ENCODE data around the gene DAPP1. TPM values are rescaled to one million over a fixed set of nuclear protein-coding genes. Genes with fewer than 3 reads are reported as not detected.

The DAPP1 gene
- total RNA-seq, 1 experiment from 2014 or later = not detected

DNA sequence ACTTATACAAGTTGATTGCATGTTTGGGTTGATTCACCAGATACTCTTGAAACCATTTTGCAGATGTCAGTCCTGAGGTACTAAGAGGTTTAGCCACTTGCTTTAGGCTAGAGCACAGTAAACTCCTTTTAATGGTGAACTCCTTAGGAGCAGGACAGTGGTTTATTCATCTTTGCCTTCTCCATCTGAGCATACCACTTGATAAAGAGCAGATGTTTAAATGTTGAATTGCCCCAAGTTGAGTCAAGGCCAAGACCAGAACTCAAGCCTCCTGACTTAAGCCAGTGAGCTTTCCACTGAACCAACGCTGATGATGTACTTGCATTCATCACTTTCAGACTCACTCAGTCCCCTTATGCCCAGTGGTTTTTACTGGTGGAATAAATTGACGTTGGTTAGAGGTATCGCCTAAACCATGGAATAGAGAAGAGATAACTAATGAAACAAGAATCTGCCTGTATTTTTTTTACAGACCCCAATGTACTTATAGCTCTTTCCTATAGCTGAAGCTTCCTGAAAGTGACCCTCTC lies 7.5 kb downstream of the DAPP1 start:
- Mint-ChIP-seq H3K27me3 (ENCODE audit: low read depth) (no peaks in the 10 kb centered on the region), H3K9me3 (no peaks in the 10 kb centered on the region), H3K36me3 (no peaks in the 10 kb centered on the region), H3K4me3 (no peak overlapping the region), H3K27ac (no peak overlapping the region), H3K4me1 (0 out of 2 replicates have a peak, but pooled peaks cover 6% of the 10 kb centered on the region)
- ATAC-seq = no peak
- POLR2A ChIA-PET = no interaction called here
- CTCF ChIA-PET = interaction anchor here (1.9 kb wide), 1 partner anchor 16 kb away, joined by 5 read pairs; no protein-coding TSS in a partner anchor
- TF ChIP-seq GABPB1 (CRISPR knock-in tag; IDR thresholded peaks at IDR 0.05) = no peak
- TF ChIP-seq ZNF121 (CRISPR knock-in tag; IDR thresholded peaks at IDR 0.05) = no peak
- no peak for TF ChIP-seq HMGA2 (CRISPR knock-in tag; IDR thresholded peaks at IDR 0.05)
- TF ChIP-seq OVOL2 (CRISPR knock-in tag; IDR thresholded peaks at IDR 0.05; ENCODE audit: borderline replicate concordance) = no peak
- TF ChIP-seq, protein P1, sequence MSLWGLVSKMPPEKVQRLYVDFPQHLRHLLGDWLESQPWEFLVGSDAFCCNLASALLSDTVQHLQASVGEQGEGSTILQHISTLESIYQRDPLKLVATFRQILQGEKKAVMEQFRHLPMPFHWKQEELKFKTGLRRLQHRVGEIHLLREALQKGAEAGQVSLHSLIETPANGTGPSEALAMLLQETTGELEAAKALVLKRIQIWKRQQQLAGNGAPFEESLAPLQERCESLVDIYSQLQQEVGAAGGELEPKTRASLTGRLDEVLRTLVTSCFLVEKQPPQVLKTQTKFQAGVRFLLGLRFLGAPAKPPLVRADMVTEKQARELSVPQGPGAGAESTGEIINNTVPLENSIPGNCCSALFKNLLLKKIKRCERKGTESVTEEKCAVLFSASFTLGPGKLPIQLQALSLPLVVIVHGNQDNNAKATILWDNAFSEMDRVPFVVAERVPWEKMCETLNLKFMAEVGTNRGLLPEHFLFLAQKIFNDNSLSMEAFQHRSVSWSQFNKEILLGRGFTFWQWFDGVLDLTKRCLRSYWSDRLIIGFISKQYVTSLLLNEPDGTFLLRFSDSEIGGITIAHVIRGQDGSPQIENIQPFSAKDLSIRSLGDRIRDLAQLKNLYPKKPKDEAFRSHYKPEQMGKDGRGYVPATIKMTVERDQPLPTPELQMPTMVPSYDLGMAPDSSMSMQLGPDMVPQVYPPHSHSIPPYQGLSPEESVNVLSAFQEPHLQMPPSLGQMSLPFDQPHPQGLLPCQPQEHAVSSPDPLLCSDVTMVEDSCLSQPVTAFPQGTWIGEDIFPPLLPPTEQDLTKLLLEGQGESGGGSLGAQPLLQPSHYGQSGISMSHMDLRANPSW (CRISPR knock-in tag; conservative IDR thresholded peaks at IDR 0.05; ENCODE audit: low read depth) = no peak
- TF ChIP-seq, protein P2, sequence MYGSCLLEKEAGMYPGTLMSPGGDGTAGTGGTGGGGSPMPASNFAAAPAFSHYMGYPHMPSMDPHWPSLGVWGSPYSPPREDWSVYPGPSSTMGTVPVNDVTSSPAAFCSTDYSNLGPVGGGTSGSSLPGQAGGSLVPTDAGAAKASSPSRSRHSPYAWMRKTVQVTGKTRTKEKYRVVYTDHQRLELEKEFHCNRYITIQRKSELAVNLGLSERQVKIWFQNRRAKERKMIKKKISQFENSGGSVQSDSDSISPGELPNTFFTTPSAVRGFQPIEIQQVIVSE (CRISPR knock-in tag; IDR thresholded peaks at IDR 0.05; ENCODE audit: borderline replicate concordance) = no peak
- DNase-seq (ENCODE audit: low spot score) = no peak

DNA sequence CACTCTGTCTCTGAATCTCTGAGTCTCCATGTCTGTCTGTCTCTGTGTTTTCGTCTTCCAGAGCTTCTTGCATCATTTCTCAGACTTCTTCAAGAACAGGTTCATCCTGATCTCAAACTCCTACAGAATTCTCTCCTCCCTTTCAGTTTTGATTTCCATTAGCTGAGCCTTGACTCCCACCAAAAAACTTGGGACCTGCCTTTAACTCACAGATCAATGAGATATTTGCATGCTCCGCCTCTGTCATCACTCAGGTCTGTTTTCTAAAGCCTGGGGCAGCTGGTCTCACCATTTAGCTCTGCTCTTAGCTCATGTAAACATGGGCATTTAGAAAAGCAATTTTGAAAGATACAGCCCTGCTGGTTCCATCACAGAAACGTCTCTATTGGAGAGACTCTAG lies 8.6 kb downstream of the DAPP1 start:
- no peaks in the 10 kb centered on the region for H3K36me3 Mint-ChIP-seq
- no peaks in the 10 kb centered on the region for H3K9me3 Mint-ChIP-seq
- CTCF ChIA-PET = interaction anchor here (0.9 to 1.9 kb wide), 2 partner anchors 14 to 18 kb away, joined by 4 to 5 read pairs; no protein-coding TSS in a partner anchor
- DNase-seq (ENCODE audit: low spot score) (no peak), ATAC-seq (no peak)
- POLR2A ChIA-PET = no interaction called here
- no peaks in the 10 kb centered on the region for H3K27me3 Mint-ChIP-seq (ENCODE audit: low read depth)
- TF ChIP-seq SOX15 (CRISPR knock-in tag; IDR thresholded peaks at IDR 0.05) (no peak), IRF2 (CRISPR knock-in tag; IDR thresholded peaks at IDR 0.05; ENCODE audit: borderline replicate concordance, low read depth) (no peak), SMAD3 (CRISPR knock-in tag; IDR thresholded peaks at IDR 0.05; ENCODE audit: borderline replicate concordance) (no peak), MXD4 (CRISPR knock-in tag; IDR thresholded peaks at IDR 0.05; ENCODE audit: borderline replicate concordance) (no peak)
- TF ChIP-seq, protein P3, sequence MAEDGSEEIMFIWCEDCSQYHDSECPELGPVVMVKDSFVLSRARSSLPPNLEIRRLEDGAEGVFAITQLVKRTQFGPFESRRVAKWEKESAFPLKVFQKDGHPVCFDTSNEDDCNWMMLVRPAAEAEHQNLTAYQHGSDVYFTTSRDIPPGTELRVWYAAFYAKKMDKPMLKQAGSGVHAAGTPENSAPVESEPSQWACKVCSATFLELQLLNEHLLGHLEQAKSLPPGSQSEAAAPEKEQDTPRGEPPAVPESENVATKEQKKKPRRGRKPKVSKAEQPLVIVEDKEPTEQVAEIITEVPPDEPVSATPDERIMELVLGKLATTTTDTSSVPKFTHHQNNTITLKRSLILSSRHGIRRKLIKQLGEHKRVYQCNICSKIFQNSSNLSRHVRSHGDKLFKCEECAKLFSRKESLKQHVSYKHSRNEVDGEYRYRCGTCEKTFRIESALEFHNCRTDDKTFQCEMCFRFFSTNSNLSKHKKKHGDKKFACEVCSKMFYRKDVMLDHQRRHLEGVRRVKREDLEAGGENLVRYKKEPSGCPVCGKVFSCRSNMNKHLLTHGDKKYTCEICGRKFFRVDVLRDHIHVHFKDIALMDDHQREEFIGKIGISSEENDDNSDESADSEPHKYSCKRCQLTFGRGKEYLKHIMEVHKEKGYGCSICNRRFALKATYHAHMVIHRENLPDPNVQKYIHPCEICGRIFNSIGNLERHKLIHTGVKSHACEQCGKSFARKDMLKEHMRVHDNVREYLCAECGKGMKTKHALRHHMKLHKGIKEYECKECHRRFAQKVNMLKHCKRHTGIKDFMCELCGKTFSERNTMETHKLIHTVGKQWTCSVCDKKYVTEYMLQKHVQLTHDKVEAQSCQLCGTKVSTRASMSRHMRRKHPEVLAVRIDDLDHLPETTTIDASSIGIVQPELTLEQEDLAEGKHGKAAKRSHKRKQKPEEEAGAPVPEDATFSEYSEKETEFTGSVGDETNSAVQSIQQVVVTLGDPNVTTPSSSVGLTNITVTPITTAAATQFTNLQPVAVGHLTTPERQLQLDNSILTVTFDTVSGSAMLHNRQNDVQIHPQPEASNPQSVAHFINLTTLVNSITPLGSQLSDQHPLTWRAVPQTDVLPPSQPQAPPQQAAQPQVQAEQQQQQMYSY (CRISPR knock-in tag; IDR thresholded peaks at IDR 0.05) = no peak
- TF ChIP-seq, protein P4, sequence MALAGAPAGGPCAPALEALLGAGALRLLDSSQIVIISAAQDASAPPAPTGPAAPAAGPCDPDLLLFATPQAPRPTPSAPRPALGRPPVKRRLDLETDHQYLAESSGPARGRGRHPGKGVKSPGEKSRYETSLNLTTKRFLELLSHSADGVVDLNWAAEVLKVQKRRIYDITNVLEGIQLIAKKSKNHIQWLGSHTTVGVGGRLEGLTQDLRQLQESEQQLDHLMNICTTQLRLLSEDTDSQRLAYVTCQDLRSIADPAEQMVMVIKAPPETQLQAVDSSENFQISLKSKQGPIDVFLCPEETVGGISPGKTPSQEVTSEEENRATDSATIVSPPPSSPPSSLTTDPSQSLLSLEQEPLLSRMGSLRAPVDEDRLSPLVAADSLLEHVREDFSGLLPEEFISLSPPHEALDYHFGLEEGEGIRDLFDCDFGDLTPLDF (CRISPR knock-in tag; IDR thresholded peaks at IDR 0.05) = no peak
- 0 out of 2 replicates have a peak, but pooled peaks cover 2% of the 10 kb centered on the region for H3K4me1 Mint-ChIP-seq
- no peak overlapping the region for H3K4me3 Mint-ChIP-seq
- no peak overlapping the region for H3K27ac Mint-ChIP-seq

DNA sequence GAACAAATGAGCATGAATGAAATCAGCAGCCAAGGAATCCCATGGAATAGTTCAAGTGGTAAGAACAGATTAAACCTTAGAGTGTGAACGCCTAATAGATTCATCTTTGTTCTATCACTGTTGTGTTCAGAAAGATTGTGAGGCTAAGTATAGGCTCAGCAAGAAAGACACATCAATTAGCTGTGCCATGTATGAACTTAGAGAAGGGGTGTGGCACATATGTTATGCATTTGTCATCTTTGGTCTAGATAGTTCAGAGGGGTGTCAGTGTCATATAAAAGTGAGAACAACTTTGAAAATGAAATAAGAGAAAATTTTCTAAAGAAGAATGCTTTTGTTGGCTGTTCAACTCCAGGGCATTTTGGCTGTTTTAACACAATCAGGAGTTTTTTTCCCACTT lies 9.4 kb downstream of the DAPP1 start:
- H3K4me1 Mint-ChIP-seq = 0 out of 2 replicates have a peak, but pooled peaks cover 2% of the 10 kb centered on the region
- no peaks in the 10 kb centered on the region for H3K9me3 Mint-ChIP-seq
- no peaks in the 10 kb centered on the region for H3K27me3 Mint-ChIP-seq (ENCODE audit: low read depth)
- H3K27ac Mint-ChIP-seq = no peak overlapping the region
- DNase-seq (ENCODE audit: low spot score) = no peak
- H3K4me3 Mint-ChIP-seq = no peak overlapping the region
- H3K36me3 Mint-ChIP-seq = no peaks in the 10 kb centered on the region
- ChIA-PET POLR2A (no interaction called here), CTCF (no interaction called here)
- ATAC-seq = no peak
- TF ChIP-seq, protein P5, sequence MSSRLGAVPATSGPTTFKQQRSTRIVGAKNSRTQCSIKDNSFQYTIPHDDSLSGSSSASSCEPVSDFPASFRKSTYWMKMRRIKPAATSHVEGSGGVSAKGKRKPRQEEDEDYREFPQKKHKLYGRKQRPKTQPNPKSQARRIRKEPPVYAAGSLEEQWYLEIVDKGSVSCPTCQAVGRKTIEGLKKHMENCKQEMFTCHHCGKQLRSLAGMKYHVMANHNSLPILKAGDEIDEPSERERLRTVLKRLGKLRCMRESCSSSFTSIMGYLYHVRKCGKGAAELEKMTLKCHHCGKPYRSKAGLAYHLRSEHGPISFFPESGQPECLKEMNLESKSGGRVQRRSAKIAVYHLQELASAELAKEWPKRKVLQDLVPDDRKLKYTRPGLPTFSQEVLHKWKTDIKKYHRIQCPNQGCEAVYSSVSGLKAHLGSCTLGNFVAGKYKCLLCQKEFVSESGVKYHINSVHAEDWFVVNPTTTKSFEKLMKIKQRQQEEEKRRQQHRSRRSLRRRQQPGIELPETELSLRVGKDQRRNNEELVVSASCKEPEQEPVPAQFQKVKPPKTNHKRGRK (CRISPR knock-in tag; IDR thresholded peaks at IDR 0.05; ENCODE audit: borderline replicate concordance) = no peak
- TF ChIP-seq, protein P6, sequence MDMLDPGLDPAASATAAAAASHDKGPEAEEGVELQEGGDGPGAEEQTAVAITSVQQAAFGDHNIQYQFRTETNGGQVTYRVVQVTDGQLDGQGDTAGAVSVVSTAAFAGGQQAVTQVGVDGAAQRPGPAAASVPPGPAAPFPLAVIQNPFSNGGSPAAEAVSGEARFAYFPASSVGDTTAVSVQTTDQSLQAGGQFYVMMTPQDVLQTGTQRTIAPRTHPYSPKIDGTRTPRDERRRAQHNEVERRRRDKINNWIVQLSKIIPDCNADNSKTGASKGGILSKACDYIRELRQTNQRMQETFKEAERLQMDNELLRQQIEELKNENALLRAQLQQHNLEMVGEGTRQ (CRISPR knock-in tag; IDR thresholded peaks at IDR 0.05) = no peak
- TF ChIP-seq ESRRA (CRISPR knock-in tag; IDR thresholded peaks at IDR 0.05; ENCODE audit: borderline replicate concordance) = no peak
- no peak for TF ChIP-seq NR3C1 (CRISPR knock-in tag; conservative IDR thresholded peaks at IDR 0.05; ENCODE audit: low read depth)
- TF ChIP-seq, protein P7, sequence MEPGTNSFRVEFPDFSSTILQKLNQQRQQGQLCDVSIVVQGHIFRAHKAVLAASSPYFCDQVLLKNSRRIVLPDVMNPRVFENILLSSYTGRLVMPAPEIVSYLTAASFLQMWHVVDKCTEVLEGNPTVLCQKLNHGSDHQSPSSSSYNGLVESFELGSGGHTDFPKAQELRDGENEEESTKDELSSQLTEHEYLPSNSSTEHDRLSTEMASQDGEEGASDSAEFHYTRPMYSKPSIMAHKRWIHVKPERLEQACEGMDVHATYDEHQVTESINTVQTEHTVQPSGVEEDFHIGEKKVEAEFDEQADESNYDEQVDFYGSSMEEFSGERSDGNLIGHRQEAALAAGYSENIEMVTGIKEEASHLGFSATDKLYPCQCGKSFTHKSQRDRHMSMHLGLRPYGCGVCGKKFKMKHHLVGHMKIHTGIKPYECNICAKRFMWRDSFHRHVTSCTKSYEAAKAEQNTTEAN (CRISPR knock-in tag; IDR thresholded peaks at IDR 0.05) = no peak
- TF ChIP-seq NFE2L1 (CRISPR knock-in tag; IDR thresholded peaks at IDR 0.05) = no peak
